ENCODE measurements around the gene PRR5L. TPM values are rescaled to one million over a fixed set of nuclear protein-coding genes. Genes with fewer than 3 reads are reported as not detected.

Gene PRR5L
- total and polyA plus RNA-seq, 2 experiments from 2014 or later: 3.1 to 8.9 TPM

- Histone ChIP-seq H3K9me2 (ENCODE audit: insufficient read depth) (no peaks in the 10 kb centered on the region), H3K4me2 (no peak overlapping the region), H3K4me3 (no peak overlapping the region), H3K36me3 (ENCODE audit: insufficient read depth) (no peaks in the 10 kb centered on the region), H3K27ac (ENCODE audit: low read depth) (no peak overlapping the region), H2AFZ (no peak overlapping the region), H3K27me3 (ENCODE audit: insufficient read depth) (no peaks in the 10 kb centered on the region), H4K20me1 (replicated peaks; ENCODE audit: insufficient read depth) (0 out of 2 replicates have a peak, but pooled peaks cover 3% of the 10 kb centered on the region), H3K79me2 (replicated peaks; ENCODE audit: insufficient read depth) (no peaks in the 10 kb centered on the region), H3F3A (replicated peaks; ENCODE audit: low read depth) (no peaks in the 10 kb centered on the region), H3K4me1 (ENCODE audit: insufficient read depth) (no peaks in the 10 kb centered on the region)
- Mint-ChIP-seq H3K27me3 (ENCODE audit: insufficient read depth, low read depth, poor library complexity) (no peaks in the 10 kb centered on the region), H3K4me1 (no peaks in the 10 kb centered on the region), H3K27ac (no peak overlapping the region), H3K36me3 (ENCODE audit: low read depth) (no peaks in the 10 kb centered on the region), H3K9me3 (no peaks in the 10 kb centered on the region), H3K4me3 (no peak overlapping the region)
- DNase-seq (ENCODE audit: low spot score): no peak
- TF ChIP-seq EZH2phosphoT487 (IDR thresholded peaks at IDR 0.05; ENCODE audit: unreplicated experiment) (no peak), CREB1 (CRISPR knock-in tag; IDR thresholded peaks at IDR 0.05; ENCODE audit: low read depth) (no peak), ZNF331 (CRISPR knock-in tag; IDR thresholded peaks at IDR 0.05; ENCODE audit: low read depth) (no peak)
- no peak for ATAC-seq
Observed at GRCh38 chr11:36475192-36475591, 179.1 kb downstream of the PRR5L start.

DNA sequence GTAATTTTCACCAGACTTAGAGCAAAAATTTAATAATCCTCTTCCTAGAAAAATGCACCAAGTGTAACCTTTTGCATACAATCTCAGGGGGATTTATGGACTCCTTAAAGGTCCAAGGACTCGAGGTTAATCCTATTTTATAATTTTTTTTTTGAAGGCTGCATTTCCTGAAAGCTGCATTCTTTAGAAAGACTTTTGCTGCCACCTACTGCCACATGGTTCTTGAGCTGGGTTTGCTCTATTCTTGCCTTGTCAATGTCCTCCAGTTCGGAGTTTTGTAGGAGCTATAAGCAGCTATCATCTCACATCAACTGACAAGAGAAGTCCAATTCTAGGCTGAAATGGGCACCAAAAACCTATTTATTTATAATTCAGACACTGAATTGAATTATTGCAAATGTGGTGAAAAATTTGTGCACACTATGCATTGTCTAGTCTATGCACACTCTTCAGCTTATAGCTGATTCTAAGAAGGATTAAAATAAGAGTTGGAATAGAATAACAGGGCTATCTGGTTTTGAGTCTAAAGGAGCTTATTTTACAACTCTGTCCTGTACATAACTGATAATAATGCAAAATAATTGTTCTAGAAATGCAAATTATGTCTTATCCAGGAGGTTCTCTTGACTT is 182.7 kb downstream of the PRR5L start:
- Mint-ChIP-seq H3K9me3 (peaks cover 3% of the 10 kb centered on the region; the same call in 1 of the 3 replicates), H3K27ac (no peak overlapping the region), H3K4me1 (no peaks in the 10 kb centered on the region), H3K27me3 (ENCODE audit: insufficient read depth, low read depth, poor library complexity) (no peaks in the 10 kb centered on the region), H3K36me3 (ENCODE audit: low read depth) (peaks cover 5% of the 10 kb centered on the region; the same call in 2 of the 3 replicates), H3K4me3 (no peak overlapping the region)
- Histone ChIP-seq H3K4me3 (no peak overlapping the region), H3F3A (replicated peaks; ENCODE audit: low read depth) (no peaks in the 10 kb centered on the region), H3K9me2 (ENCODE audit: insufficient read depth) (no peaks in the 10 kb centered on the region), H3K4me1 (ENCODE audit: insufficient read depth) (no peaks in the 10 kb centered on the region), H3K4me2 (no peak overlapping the region), H4K20me1 (replicated peaks; ENCODE audit: insufficient read depth) (0 out of 2 replicates have a peak, but pooled peaks cover 3% of the 10 kb centered on the region), H3K27ac (ENCODE audit: low read depth) (no peak overlapping the region), H3K79me2 (replicated peaks; ENCODE audit: insufficient read depth) (no peaks in the 10 kb centered on the region), H3K27me3 (ENCODE audit: insufficient read depth) (no peaks in the 10 kb centered on the region), H3K36me3 (ENCODE audit: insufficient read depth) (no peaks in the 10 kb centered on the region), H2AFZ (no peak overlapping the region)
- ATAC-seq (peak; percentile 69), DNase-seq (ENCODE audit: low spot score) (peak; percentile 73)
- TF ChIP-seq JUNB (IDR thresholded peaks at IDR 0.05; ENCODE audit: unreplicated experiment) (no peak), CTCF (conservative IDR thresholded peaks at IDR 0.05; ENCODE audit: low read depth in 2 of 2) (peak; percentile 71 to 78)

- Histone ChIP-seq H3K27ac (ENCODE audit: low read depth) (no peak overlapping the region), H3K4me3 (no peak overlapping the region), H3K36me3 (ENCODE audit: insufficient read depth) (no peaks in the 10 kb centered on the region), H3K79me2 (replicated peaks; ENCODE audit: insufficient read depth) (no peaks in the 10 kb centered on the region), H3K4me1 (ENCODE audit: insufficient read depth) (no peaks in the 10 kb centered on the region), H3K4me2 (no peak overlapping the region), H2AFZ (no peak overlapping the region), H4K20me1 (replicated peaks; ENCODE audit: insufficient read depth) (0 out of 2 replicates have a peak, but pooled peaks cover 4% of the 10 kb centered on the region), H3K27me3 (ENCODE audit: insufficient read depth) (no peaks in the 10 kb centered on the region), H3K9me2 (ENCODE audit: insufficient read depth) (no peaks in the 10 kb centered on the region), H3F3A (replicated peaks; ENCODE audit: low read depth) (no peaks in the 10 kb centered on the region)
- no peaks in the 10 kb centered on the region for H3K27me3 Mint-ChIP-seq (ENCODE audit: insufficient read depth, low read depth, poor library complexity)
- H3K36me3 Mint-ChIP-seq (ENCODE audit: low read depth): peaks cover 9% of the 10 kb centered on the region; the same call in 2 of the 3 replicates
- no peak for ATAC-seq
- no peak overlapping the region for H3K4me3 Mint-ChIP-seq
- H3K9me3 Mint-ChIP-seq: peaks cover 3% of the 10 kb centered on the region; the same call in 1 of the 3 replicates
- H3K4me1 Mint-ChIP-seq: no peaks in the 10 kb centered on the region
- no peak overlapping the region for H3K27ac Mint-ChIP-seq
- no peak for DNase-seq (ENCODE audit: low spot score)
- TF ChIP-seq NANOG (IDR thresholded peaks at IDR 0.05; ENCODE audit: borderline replicate concordance) (no peak), EZH2phosphoT487 (IDR thresholded peaks at IDR 0.05; ENCODE audit: unreplicated experiment) (no peak), CREB1 (CRISPR knock-in tag; IDR thresholded peaks at IDR 0.05; ENCODE audit: low read depth) (no peak), ZNF114 (CRISPR knock-in tag; IDR thresholded peaks at IDR 0.05) (no peak), REST (IDR thresholded peaks at IDR 0.05; ENCODE audit: unreplicated experiment) (no peak), ZNF331 (CRISPR knock-in tag; IDR thresholded peaks at IDR 0.05; ENCODE audit: low read depth) (no peak), EZH2 (IDR thresholded peaks at IDR 0.05; ENCODE audit: low read depth, unreplicated experiment) (no peak), POLR2AphosphoS5 (IDR thresholded peaks at IDR 0.05; ENCODE audit: low read depth) (no peak), STAT1 (IDR thresholded peaks at IDR 0.05; ENCODE audit: unreplicated experiment) (no peak), CTCF (conservative IDR thresholded peaks at IDR 0.05; ENCODE audit: low read depth in 2 of 2) (no peak), JUNB (IDR thresholded peaks at IDR 0.05; ENCODE audit: unreplicated experiment) (no peak)
Observed at GRCh38 chr11:36480833-36481232, 184.7 kb downstream of the PRR5L start.

Data from GM23338 (cell line).